Heart left ventricle (tissue), 13 donors: Measurements from ENCODE around the gene KRT2.

ENCODE experiments used
- POLR2A ChIP-seq, 2 donors: fragments of 450-650 bp; IDR thresholded peaks; one replicate each; pipeline ENCODE4 v1.6.1; 2017; ENCODE audit warnings: antibody characterized with exemption in 2 of 2, mild to moderate bottlenecking in 2 of 2, moderate library complexity in 2 of 2
- TF ChIP-seq, protein P1 (sequence below), 12 donors: fragments of 200-600 bp; sonication (generic) in 4 of 12; IDR thresholded peaks; one replicate each; pipeline versions ENCODE4 v1.5.0 to v1.8.0; 2018 to 2022; ENCODE audit warnings: antibody characterized with exemption in 12 of 12, mild to moderate bottlenecking in 5 of 12
- donor health status: ischemic (EF 13 %, LVEDD 7.1; RV severe dilation, severe dysfunction).
- donor health status: DM: no; HTN: yes; CAD: no.
- donor health status: DM: no; HTN: no; CAD: no.
- donor health status: ischemic (EF 25% LVEDD 6.9; RV normal size, moderate dysfunction).
- donor health status: ischemic (EF 25% LVEDD 5.7; RV mildly dilated, moderate dysfunction).
- donor health status: ischemic (EF 35%, LVEDD 5.7; RV mildly dilated, moderate dysfunction).
- donor health status: nonischemic (EF 11% LVEDD 7.7; RV severe dilation, severe dysfunction).
- donor health status: DM: yes; HTN: yes; CAD: no.
- donor health status: PGD.
- donor health status: ischemic (EF 29% LVEDD 5.4; RV normal size, mild dysfunction).
- donor health status: nonischemic (EF 23%, LVEDD 6.1; RV moderate dilation, normal function).

GRCh38 chr12:52667931-52668330 is 15.9 kb upstream of the KRT2 start:
- TF ChIP-seq, protein P1, sequence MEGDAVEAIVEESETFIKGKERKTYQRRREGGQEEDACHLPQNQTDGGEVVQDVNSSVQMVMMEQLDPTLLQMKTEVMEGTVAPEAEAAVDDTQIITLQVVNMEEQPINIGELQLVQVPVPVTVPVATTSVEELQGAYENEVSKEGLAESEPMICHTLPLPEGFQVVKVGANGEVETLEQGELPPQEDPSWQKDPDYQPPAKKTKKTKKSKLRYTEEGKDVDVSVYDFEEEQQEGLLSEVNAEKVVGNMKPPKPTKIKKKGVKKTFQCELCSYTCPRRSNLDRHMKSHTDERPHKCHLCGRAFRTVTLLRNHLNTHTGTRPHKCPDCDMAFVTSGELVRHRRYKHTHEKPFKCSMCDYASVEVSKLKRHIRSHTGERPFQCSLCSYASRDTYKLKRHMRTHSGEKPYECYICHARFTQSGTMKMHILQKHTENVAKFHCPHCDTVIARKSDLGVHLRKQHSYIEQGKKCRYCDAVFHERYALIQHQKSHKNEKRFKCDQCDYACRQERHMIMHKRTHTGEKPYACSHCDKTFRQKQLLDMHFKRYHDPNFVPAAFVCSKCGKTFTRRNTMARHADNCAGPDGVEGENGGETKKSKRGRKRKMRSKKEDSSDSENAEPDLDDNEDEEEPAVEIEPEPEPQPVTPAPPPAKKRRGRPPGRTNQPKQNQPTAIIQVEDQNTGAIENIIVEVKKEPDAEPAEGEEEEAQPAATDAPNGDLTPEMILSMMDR (IDR thresholded peaks at IDR 0.05) = no peak
- TF ChIP-seq POLR2A (IDR thresholded peaks at IDR 0.05) = no peak
